ENCODE results near the gene ECE1. TPM values are rescaled to one million over a fixed set of nuclear protein-coding genes. Genes with fewer than 3 reads are reported as not detected.
A peak's percentile ranks its signal among the peaks of the same experiment; 100 is the strongest.

ECE1 gene
- total RNA-seq, 1 experiment from 2014 or later = 192 TPM

GRCh38 chr1:21260405-21261125 lies 29.7 kb downstream of the ECE1 start:
- peaks cover 24% of the 10 kb centered on the region for H3K4me1 ChIP-seq (ENCODE audit: control insufficient read depth, insufficient read depth, low read length)
- DNase-seq (ENCODE audit: low read depth, low spot score) = no peak
- intact Hi-C loops (cut with micrococcal nuclease; ENCODE audit: unreplicated experiment) (no loop called here), in situ Hi-C loops (cut with HindIII; ENCODE audit: low pct_unique_long_range_greater_than_20kb, low sequenced_read_pairs) (no loop called here)
- CTCF ChIA-PET = interaction anchor here (2.0 kb wide), 1 partner anchor 10 kb away, joined by 12 read pairs; no protein-coding TSS in a partner anchor
- H3K9me3 ChIP-seq (ENCODE audit: control insufficient read depth, insufficient read depth, low read depth, low read length) = no peaks in the 10 kb centered on the region
- ATAC-seq = no peak
- H3K4me3 ChIP-seq (ENCODE audit: low read depth in 2 of 2, low read length in 2 of 2) = no peak overlapping the region
- H3K27me3 ChIP-seq (ENCODE audit: control insufficient read depth, insufficient read depth, low read length) = no peaks in the 10 kb centered on the region
- no peak for TF ChIP-seq POLR2AphosphoS5 (IDR thresholded peaks at IDR 0.05; ENCODE audit: low read depth, low read length)
- no peak for TF ChIP-seq TCF7L2 (IDR thresholded peaks at IDR 0.05; ENCODE audit: low read depth, low read length)
- TF ChIP-seq CTCF (IDR thresholded peaks at IDR 0.05) = no peak
- TF ChIP-seq SIN3A (IDR thresholded peaks at IDR 0.05; ENCODE audit: borderline replicate concordance, insufficient read depth, low read depth, low read length) = no peak
- no peak for TF ChIP-seq REST (IDR thresholded peaks at IDR 0.05; ENCODE audit: insufficient read depth in 1 of 2, low read depth in 2 of 2, low read length in 1 of 2)
- BruUV-seq (replicated peaks) = no TSS peak
- no peaks in the 10 kb centered on the region for H3K36me3 ChIP-seq (ENCODE audit: control insufficient read depth, insufficient read depth, low read length)
- POLR2A ChIA-PET = interaction anchor here (0.7 kb wide), 1 partner anchor 344 kb away, joined by 4 read pairs; no protein-coding TSS in a partner anchor
- peak overlapping the region; percentile 91; the same call in 1 of the 2 replicates for H3K27ac ChIP-seq (ENCODE audit: low read length)

- Histone ChIP-seq H3K36me3 (ENCODE audit: control insufficient read depth, insufficient read depth, low read length) (no peaks in the 10 kb centered on the region), H3K9me3 (ENCODE audit: control insufficient read depth, insufficient read depth, low read depth, low read length) (no peaks in the 10 kb centered on the region), H3K4me3 (ENCODE audit: low read depth in 2 of 2, low read length in 2 of 2) (no peak overlapping the region), H3K27me3 (ENCODE audit: control insufficient read depth, insufficient read depth, low read length) (no peaks in the 10 kb centered on the region), H3K4me1 (ENCODE audit: control insufficient read depth, insufficient read depth, low read length) (peaks cover 24% of the 10 kb centered on the region), H3K27ac (ENCODE audit: low read length) (no peak overlapping the region)
- BruUV-seq (replicated peaks) = no TSS peak
- ATAC-seq = no peak
- TF ChIP-seq SIN3A (IDR thresholded peaks at IDR 0.05; ENCODE audit: borderline replicate concordance, insufficient read depth, low read depth, low read length) = no peak
- TF ChIP-seq CTCF (IDR thresholded peaks at IDR 0.05) = no peak
- TF ChIP-seq REST (IDR thresholded peaks at IDR 0.05; ENCODE audit: insufficient read depth in 1 of 2, low read depth in 2 of 2, low read length in 1 of 2) = no peak
- TF ChIP-seq POLR2AphosphoS5 (IDR thresholded peaks at IDR 0.05; ENCODE audit: low read depth, low read length) = no peak
- POLR2A ChIA-PET = interaction anchor here (0.7 kb wide), 1 partner anchor 342 kb away, joined by 4 read pairs; no protein-coding TSS in a partner anchor
- in situ Hi-C loops (cut with HindIII; ENCODE audit: low pct_unique_long_range_greater_than_20kb, low sequenced_read_pairs) = no loop called here
- CTCF ChIA-PET = no interaction called here
- no peak for DNase-seq (ENCODE audit: low read depth, low spot score)
- intact Hi-C loops (cut with micrococcal nuclease; ENCODE audit: unreplicated experiment) = no loop called here
Measured at GRCh38 chr1:21259316-21260076, 30.8 kb downstream of the ECE1 start.
